Stimulated activated CD8-positive, alpha-beta memory T cell treated with anti-CD3 and anti-CD28 coated beads, Interleukin-15, amount 100 ng/mL, for 24 hours (primary cell): ENCODE measurements around the gene ATP2C1.
"Not testable (repeated sequence)": the region's sequence is repeated elsewhere in the genome, so short reads cannot be mapped to it uniquely, and the experiment has no call there.

Experiments used
- DNase-seq: peaks from one replicate; pipeline ENCODE4 v3.0.0-alpha.2; 2020; ENCODE audit warnings: low read depth

ATP2C1 gene

DNA sequence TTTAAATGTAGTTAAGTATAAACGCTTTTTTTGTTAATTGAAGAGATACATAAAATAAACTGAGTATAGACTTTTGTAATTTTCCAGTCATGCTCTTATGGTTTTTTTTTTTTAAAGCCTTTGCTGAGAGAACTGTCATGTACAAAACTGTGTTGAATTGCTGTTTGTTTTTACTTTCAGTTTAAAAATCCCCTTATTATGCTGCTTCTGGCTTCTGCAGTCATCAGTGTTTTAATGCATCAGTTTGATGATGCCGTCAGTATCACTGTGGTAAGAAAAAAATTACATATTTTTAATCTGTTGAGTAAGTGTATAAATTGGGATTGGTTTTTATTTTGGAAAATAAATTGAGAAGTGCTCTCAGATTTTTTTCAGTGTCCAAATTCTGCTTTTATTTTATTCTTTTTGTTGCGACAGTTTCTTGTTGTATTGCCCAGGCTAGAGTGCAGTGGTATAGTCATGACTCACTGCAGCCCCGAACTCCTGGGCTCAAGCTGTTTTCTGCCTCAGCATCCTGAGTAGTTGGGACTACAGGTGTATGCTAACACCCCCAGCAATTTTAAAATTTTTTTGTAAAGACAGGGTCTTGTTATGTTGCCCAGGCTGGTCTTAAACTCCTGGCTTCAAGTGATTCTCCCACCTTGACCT is 40.7 kb downstream of the ATP2C1 start:
- no peak for DNase-seq

DNA sequence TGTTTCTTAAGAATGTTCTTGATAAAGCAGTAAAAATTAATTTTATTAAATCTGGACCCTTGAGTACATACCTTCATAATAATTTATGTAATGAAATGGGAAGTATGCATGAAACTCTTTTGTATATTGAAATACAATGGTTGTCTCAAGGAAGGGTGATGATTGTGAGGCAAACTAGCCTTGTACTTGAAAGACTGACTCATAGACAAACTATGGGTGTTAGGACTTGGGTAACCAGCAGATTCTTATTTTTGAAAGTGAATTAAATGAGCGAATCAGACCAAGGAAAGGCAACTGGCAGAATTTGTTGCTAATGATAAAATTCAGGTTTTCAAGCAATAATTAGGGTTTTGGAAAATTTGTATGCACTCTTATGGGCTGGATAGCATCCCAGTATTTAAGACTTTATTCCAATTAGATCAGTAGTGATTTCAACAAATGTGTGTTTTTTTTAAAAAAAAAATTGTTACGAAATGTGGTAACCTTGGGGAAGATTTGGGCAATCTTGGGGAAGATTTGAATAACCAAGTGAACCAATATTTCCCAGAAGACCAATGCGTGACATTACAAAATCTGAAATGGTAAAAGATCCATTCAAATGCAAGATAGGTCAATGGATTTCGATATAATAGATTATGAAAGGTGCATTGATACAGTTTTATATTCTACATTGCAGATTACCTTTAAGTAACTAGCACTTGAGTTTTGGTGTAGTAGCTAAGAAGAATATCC is 42.0 kb downstream of the ATP2C1 start:
- no peak for DNase-seq

DNA sequence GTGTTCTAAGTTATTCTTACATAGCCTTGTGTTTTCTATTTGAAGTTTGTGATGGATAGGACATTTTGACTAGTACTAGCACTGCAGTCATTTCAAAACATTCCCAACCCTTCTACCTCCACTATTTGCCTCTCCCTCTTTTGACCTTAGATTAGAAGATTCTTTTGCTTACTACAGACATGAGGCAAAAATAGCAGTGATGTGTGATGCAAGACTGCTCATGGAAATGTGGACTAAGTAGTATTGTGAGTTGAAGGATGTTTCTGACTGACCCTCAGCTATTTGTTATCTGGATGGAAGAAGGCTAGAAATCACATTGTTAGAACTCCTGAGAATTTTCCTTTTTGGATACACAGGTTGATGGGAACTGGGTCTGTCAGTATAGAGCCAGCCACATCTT is 45.9 kb downstream of the ATP2C1 start:
- DNase-seq, result no peak

DNA sequence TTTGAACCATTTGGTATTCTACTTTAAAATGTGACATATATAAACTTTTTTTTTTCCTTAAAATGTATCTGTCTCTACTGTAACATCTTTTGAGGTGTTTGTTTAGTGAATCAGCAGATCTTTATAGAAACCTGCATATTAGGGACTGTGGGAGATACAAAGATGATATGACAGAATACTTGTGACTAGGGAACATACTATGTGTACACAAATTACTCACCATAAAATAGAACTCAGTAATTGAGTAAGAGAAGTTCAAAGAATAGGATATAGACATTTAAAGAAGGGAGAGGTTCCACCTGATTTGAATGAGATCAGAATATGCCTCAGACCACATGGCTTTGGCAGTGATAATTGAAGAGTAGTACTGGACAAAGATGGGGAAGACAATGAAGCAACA is 47.9 kb downstream of the ATP2C1 start:
- DNase-seq, result no peak

DNA sequence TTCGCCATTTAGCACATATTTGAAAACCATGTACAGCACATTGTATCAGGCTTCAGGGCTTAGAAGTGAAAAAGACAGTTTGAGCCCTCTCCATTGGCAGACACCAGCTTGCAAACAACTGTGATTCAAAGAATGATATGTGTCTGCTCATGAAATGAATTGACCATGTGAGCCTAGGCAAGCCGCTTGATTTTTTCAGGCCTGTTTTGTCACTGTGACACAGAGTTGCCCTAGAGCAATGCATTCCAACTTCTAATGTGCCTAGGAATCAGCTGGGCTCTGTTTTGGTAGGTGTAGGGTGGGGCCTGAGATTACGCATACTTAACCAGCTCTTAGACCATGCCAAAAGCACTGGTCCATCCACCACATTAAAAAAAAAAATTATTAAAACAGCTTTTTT is 53.0 kb downstream of the ATP2C1 start:
- DNase-seq, result no peak

DNA sequence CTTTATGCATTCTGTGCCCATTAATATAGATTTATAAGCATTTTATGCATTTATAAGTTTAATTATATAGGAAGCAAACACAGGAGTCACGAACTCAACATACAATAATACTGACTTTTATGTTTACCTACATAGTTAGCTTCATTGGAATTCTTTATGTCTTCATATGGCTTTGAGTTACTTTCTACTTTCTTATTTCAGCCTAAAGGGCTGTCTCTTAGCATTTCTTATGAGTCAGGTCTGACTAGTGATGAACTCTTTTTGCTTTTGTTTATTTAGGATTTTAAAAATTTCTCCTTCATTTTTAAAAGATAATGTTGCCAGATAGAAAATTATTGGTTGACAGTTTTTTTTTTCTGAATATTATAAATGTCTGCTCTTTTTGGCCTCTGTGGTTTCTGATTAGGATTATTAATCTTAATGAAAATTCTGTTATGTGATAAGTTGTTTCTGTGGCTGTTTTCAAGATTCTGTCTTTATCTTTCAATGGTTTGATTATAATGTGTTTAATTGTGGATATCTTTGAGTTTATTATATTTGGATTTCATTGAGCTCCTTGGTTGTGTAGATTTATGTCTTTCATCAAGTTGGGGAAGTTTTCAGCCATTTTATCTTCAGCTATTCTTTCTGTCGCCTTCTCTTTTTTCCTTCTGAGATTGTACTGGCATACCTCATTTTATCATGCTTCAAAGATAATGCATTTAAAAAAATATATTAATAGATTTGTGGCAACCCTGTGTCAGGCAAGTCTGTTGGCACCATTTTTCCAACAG is 54.3 kb downstream of the ATP2C1 start:
- DNase-seq, result no peak

DNA sequence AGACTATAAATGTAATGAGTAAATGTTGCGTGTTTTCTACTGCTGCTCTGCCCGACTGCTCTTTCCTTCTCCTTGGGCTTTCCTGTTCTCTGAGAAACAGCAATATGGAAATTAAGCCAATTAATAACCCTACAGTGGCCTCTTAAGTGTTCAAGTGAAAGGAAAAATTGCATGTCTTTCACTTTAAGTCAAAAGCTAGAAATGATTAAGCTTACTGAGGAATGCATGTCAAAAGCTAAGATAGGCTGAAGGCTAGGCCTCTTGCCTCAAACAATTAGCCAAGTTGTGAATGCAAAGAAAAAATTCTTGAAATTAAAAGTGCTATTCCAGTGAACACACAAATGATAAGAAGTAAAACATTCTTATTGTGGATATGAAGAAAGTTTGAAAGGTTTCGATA is 55.0 kb downstream of the ATP2C1 start:
- DNase-seq, result no peak

DNA sequence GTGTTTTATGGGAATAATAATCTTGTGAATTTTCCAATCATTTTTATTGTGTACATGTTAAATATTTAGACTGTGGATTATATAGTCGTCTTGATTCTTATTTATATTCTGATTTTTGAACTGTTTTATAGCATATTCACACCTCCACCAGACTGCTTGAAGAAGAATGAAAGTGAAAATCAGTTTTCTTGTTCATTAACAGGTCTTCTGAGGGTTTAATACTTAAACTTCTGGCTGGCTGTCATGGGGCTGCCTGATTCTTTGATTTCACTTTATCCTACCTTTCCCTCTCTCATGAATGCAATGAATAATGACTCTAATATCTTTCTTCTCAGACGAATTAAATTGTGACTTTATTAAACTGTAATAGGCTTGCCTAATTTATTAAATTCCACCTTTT is 56.2 kb downstream of the ATP2C1 start:
- no peak for DNase-seq

DNA sequence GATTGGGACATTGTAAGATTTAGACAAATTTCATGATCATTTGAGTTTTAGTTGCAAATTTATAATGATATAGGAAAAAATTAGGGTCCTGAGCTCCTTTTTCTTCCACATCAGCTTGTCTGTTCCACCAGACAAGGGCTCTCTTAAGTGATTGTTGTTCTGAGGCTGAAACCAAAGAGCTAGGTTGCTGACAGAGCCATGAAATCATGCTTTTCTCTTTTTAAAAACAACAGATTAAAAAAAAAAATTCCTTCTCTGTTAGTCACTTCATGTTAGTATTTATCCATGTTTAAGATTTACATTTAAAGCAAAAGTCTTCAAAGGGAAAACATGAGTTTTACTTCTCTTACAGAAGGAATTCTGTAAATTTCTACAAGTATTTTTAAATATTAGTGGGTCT is 56.8 kb downstream of the ATP2C1 start:
- no peak for DNase-seq

DNA sequence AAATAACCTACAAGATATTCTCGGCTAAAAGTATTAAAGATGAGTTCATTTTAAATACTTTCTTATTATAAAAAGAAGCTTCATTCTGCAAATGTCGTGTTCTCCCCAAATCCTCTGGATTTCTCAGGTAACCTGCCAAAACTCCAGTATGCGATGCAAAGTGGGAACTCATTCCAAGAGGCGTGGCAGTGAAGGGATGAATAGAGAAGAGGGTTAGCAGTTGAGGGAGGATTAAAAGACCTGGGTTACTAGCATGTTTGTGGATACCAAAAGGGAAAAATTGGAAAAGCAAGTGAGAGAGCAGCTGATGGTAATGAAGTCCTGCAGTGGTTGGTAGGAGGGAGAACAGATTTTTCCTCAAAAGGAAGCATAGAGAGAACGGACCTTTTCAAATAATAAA is 61.6 kb downstream of the ATP2C1 start:
- DNase-seq, result no peak

DNA sequence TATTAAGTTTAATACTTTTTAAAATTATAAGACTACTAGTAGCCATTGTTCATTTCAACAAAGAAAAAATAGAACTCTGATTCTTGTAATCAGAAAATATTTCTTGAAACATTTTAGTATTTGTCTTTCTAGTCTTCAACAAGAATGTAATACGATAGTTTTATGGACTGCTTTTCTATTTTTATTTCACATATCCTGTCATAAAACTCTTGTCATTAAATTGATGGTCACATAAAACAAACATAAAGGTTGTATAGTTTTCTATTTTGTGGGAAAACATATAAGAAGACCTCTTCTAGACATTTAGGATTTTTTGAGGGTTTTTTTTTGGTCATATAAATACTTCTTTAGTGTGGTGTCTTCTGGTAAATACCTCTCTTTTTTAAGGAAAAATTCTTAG is 62.4 kb downstream of the ATP2C1 start:
- DNase-seq, result no peak

DNA sequence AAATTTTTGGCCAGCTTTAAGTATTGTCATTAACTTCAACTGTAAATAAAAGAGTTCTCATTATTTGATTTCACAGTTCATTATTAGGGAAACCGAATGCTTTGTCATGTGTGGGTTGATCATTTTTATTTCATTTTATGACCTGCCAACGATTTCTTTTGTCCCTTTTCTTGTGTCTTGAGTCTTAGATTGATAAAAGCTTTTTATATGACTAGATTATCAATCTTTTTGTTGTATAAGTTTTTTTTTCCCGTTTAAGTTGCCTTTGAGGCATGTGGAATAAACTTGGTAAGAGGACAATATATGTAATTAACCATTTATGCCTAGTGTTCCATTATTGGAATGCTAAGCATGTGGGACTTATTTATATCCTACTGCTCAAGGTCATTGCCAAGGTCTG is 62.8 kb downstream of the ATP2C1 start:
- no peak for DNase-seq

DNA sequence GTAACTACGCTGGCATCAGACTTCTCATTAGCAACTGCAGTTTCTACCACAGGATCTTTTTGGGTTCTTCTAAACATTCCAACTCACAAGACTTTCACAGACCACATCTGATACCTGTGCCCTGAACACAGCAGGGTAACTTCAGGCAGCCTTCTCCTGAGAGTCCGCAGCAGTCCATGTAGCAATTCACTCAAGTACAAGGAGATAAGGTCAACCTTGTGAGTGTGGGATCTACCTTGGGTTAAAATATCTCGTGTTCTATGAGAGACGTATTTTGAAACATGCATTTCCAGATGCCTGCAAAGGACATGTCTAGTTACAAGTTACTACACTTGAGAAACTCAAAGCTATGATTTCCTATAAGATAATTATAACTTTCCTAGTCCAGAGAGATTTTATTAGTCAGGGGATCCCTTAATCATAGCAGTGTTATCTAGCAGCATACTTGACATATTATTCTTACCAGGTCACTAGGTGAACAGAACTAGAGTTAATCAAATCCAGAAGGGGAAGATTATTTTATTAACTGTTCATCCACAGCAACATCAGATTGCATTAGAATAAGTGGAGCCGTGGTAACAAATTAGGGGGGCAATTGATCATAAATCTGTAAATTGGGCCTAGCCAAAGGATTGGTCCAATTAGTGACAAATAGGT is 66.4 kb downstream of the ATP2C1 start:
- DNase-seq, result no peak

DNA sequence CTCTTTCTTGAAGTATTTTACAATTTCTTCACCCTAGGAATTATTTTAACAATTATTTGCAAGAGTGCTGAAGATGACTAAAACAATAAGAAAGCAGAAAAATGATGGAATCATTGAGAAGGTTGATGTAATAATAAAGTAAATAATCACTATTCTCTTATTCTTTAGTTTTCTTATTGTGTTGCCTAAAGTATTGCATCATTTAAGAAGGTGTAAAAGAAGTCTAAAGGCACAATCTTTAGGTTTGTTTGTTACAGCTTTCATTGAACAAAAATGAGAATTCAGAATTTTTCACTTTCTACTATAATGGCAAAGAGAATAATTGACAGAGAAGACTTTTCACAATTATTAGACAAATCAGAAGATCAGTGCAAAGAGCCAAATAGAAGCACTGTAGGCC is 67.6 kb downstream of the ATP2C1 start:
- DNase-seq, result no peak

DNA sequence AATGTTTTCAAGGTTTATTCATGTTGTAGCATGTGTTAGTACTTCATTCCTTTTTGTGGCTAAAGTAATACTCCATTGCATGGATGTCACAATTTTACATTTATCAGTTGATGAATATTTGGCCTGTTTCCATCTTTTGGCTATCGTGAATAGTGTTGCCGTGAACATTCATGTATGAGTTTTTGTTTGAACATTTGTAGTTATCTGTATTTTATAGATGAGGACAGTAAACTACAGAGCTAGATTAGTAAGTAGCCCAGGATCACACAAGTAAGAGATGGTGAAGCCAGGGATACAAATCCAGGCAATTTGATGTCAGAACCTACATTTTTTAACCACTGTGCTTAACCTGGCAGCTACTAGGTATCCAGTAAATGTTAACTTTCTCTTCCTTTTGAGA is 69.6 kb downstream of the ATP2C1 start:
- no peak for DNase-seq

DNA sequence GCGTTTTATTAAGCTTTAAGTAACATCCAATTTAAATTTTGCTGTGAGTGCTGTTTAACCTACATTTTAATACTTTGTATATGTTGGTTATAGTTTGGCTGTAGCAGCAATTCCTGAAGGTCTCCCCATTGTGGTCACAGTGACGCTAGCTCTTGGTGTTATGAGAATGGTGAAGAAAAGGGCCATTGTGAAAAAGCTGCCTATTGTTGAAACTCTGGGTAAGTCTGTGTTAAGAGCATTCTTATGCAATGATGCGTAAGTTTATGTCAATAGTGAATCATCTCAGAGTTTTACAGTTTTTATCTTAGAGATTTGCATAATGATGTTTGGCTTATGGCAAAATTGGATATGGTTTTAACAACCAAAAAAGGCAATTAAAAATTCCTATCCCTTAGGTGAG is 70.0 kb downstream of the ATP2C1 start:
- DNase-seq, result no peak

DNA sequence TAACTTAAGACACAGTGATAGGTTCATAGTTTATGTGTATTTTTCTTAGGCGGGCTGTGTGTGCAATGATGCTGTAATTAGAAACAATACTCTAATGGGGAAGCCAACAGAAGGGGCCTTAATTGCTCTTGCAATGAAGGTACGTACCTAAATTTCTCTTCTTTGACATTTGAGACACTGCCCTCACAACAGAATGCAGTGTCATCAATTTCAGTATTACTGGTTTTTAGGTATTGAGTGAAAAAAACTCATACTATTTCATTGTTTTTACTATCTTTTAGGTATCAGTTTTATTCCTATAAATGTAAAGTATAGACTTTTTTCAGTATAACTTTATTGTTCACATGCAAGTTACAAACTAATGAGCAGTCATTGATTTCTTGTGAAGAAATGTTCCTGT is 73.4 kb downstream of the ATP2C1 start:
- no peak for DNase-seq

DNA sequence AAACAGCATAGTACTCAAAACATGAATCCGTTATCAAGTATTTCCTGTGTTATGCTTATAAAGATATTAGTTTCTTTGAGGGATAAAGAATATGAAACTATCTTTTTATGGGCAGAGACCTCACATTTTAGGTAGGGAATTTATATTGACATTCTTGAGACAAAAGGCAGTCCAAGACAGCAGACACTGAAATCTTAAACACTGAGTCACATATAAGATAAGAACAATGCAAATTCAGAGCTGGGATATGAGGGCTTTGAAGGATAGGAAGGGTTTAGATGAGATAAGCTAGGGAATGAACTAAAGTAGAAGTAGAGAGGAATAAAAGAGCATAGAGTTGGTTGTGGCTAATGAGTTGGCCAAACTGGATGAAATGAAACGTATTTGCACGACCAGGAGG is 74.3 kb downstream of the ATP2C1 start:
- no peak for DNase-seq

DNA sequence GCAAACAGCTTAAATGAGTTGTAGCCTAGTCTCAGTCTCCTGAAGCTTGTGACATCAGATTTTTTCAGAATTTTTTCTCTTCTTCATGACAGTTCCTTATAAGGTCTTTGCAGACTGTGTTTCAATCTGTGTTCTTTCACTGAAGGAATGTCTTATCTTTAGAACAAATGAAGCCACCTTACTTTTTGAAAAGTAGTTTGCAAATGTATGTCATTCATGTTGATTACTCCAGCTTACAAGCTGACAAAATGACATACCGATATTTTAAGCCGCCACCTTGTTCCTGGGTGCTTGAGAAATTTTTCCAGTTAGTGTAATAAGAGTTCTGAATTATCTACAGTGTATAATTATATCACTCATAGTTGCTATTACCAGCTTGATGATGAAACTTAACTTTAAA is 75.7 kb downstream of the ATP2C1 start:
- DNase-seq, result no peak

DNA sequence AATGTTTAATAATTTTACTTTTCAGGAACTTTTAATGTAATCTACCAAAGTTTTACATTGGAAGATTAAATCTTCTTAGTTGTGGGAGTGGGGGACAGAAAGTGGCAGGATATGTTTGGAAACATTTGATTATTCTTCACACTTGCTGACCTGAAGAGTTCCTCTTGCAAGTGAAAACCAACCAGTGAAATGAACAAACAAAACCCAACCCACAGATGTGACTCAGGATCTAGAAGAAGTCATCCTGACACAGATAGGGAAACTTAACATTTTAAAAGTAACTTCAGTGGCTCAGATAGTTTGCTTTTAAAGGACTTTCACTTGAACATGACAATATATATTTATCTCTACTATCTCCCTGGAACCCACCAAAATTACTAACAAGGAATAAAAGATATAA is 77.3 kb downstream of the ATP2C1 start:
- DNase-seq, result no peak

DNA sequence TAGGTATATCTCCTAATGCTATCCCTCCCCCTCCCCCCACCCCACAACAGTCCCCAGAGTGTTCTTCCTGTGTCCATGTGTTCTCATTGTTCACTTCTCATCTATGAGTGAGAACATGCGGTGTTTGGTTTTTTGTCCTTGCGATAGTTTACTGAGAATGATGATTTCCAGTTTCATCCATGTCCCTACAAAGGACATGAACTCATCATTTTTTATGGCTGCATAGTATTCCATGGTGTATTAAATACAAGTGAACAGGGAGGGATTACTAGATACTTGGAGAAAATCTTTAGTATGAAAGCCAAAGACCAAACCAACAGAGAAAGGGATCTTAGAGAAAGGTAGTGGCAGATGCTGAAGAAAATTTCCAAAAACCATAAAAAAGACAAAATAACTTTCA is 78.7 kb downstream of the ATP2C1 start:
- DNase-seq, result not testable (repeated sequence)

DNA sequence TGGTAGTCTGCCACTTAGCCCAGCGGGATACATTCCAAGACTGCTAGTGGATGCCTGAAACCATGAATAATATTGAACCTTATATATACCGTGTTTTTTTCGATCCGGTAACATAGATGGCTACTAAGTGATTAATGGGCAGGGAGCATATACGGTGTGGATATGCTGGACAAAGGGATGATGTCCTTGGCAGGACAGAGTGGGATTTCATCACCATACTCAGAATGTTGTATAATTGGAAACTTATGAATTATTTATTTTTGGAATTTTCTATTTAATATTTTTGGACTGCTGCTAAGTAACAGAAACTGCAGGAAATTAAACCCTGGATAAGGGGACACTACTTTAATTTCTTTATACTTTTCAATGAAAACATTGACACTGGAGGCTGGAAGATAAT is 79.5 kb downstream of the ATP2C1 start:
- DNase-seq, result no peak

DNA sequence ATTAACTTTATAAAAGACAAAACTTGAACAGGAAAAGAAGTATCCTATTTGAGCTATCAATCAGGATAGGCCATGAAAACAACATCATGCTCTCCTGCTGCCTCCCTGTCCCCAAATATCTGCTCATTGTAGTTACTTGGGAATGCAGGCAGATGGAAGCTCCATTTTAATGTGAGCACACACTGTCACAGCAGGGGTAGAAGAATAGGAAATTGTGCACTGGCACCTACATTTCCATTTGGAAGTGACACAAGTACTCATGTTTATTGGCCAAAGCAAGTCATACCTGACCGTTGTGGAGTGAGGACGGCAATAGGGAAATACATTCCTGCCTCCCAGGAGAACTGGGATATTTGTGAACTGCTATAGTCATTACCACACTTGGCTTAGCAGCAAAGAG is 80.3 kb downstream of the ATP2C1 start:
- no peak for DNase-seq
